Neural progenitor cell (in vitro differentiated cells): Measurements from ENCODE around the gene PPFIA4. TPM values are rescaled to one million over a fixed set of nuclear protein-coding genes. Genes with fewer than 3 reads are reported as not detected.

Experiments
- DNase-seq: peaks from one replicate; pipeline ENCODE4 v3.0.0-alpha.2; 2016; ENCODE audit warnings: low spot score
- H2AFZ ChIP-seq: fragments of 200-600 bp; sonication (generic); replicated peaks from 2 replicates; pipeline ENCODE4 v1.6.1; 2016; ENCODE audit warnings: antibody characterized with exemption
- H3F3A ChIP-seq: fragments of 200-600 bp; sonication (generic); 2 replicates; pipeline ENCODE4 v1.6.1; 2016; ENCODE audit warnings: antibody characterized with exemption, low read depth
- H3K27ac ChIP-seq: fragments of 200-600 bp; sonication (generic); 2 replicates; pipeline ENCODE4 v1.5.1; 2016; ENCODE audit warnings: mild to moderate bottlenecking
- H3K27me3 ChIP-seq: fragments of 200-600 bp; sonication (generic); 2 replicates; pipeline ENCODE4 v1.6.1; 2016; ENCODE audit warnings: mild to moderate bottlenecking, moderate library complexity
- H3K36me3 ChIP-seq: fragments of 200-600 bp; sonication (generic); 2 replicates; pipeline ENCODE4 v1.5.1; 2016
- H3K4me1 ChIP-seq: fragments of 200-600 bp; sonication (generic); 2 replicates; pipeline ENCODE4 v1.6.1; 2016; ENCODE audit warnings: mixed run types
- H3K4me2 ChIP-seq: fragments of 200-600 bp; sonication (generic); 2 replicates; pipeline ENCODE4 v1.6.1; 2016
- H3K4me3 ChIP-seq: fragments of 200-600 bp; sonication (generic); 2 replicates; pipeline ENCODE4 v1.5.1; 2016
- H3K79me2 ChIP-seq: fragments of 200-600 bp; sonication (generic); 2 replicates; pipeline ENCODE4 v1.6.1; 2016; ENCODE audit warnings: low read depth
- H3K9ac ChIP-seq: fragments of 200-600 bp; sonication (generic); 2 replicates; pipeline ENCODE4 v1.6.1; 2016
- H3K9me3 ChIP-seq: fragments of 200-600 bp; sonication (generic); 2 replicates; pipeline ENCODE4 v1.5.1; 2016; ENCODE audit warnings: low read depth
- H4K20me1 ChIP-seq: fragments of 200-600 bp; sonication (generic); 2 replicates; pipeline ENCODE4 v1.6.1; 2016; ENCODE audit warnings: low read depth
- H3K27ac Mint-ChIP-seq: 3 replicates; pipeline ENCODE4 v1.8.0; 2021; ENCODE audit warnings: mixed read lengths
- H3K27me3 Mint-ChIP-seq: 2 replicates; pipeline ENCODE4 v1.8.0; 2022; ENCODE audit warnings: low read depth, mild to moderate bottlenecking, inconsistent platforms, moderate library complexity, mixed read lengths; ENCODE audit not compliant: insufficient read depth
- H3K36me3 Mint-ChIP-seq: 3 replicates; pipeline ENCODE4 v1.8.0; 2021; ENCODE audit warnings: mixed read lengths
- H3K4me1 Mint-ChIP-seq: 3 replicates; pipeline ENCODE4 v1.8.0; 2021; ENCODE audit warnings: mixed read lengths
- H3K4me3 Mint-ChIP-seq: 3 replicates; pipeline ENCODE4 v1.8.0; 2021; ENCODE audit warnings: mild to moderate bottlenecking, moderate library complexity, mixed read lengths
- H3K9me3 Mint-ChIP-seq: 3 replicates; pipeline ENCODE4 v1.8.0; 2020; ENCODE audit warnings: mixed read lengths
- CTCF ChIP-seq: fragments of 200-600 bp; sonication (generic); IDR thresholded peaks from 2 replicates; pipeline ENCODE4 v1.5.1; 2017; ENCODE audit warnings: antibody characterized with exemption, mild to moderate bottlenecking
- EZH2 ChIP-seq: fragments of 200-600 bp; sonication (generic); IDR thresholded peaks from 2 replicates; pipeline ENCODE4 v1.6.1; 2017; ENCODE audit warnings: antibody characterized with exemption, mild to moderate bottlenecking, moderate library complexity
- EZH2phosphoT487 ChIP-seq: fragments of 200-600 bp; sonication (generic); IDR thresholded peaks from 2 replicates; pipeline ENCODE4 v1.6.1; 2017; ENCODE audit warnings: antibody characterized with exemption
- total RNA-seq: library from RNA; depleted of rRNA; stranded (reverse); fragments of >200 nt; gene quantifications from 2 replicates; pipeline ENCODE4 v1.2.3, GENCODE V29; 2015; ENCODE audit warnings: low replicate concordance

Gene PPFIA4
- total RNA-seq, 1 donor from 2014 or later, result 23.5 TPM

DNA sequence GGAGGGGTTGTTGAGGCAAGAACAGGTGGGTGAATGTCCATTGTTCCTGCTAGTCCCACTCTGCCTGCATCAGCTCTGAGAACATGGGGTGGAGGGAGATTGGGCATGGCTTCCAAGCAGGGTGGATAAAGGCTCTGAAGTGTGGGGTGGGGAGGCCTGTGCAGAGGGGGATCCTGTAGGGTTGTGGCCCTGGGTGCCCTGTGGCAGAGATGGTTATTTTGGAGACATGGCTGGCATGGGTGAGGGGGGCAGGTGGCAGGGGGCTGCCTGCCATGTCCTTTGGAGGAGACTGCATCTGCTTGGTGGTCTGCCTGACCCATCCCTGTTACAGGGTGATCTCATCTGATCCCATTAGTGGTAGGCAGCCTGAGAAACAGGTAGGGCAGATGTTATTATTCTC is 48.3 kb downstream of the PPFIA4 start:
- no peaks in the 10 kb centered on the region for H3K9me3 ChIP-seq
- no peaks in the 10 kb centered on the region for H3K79me2 ChIP-seq
- peaks cover 7% of the 10 kb centered on the region for H3K4me1 Mint-ChIP-seq
- TF ChIP-seq EZH2phosphoT487 (no peak), CTCF (no peak), EZH2 (no peak)
- no peak overlapping the region for H3K27ac Mint-ChIP-seq
- H3K36me3 ChIP-seq, result no peaks in the 10 kb centered on the region
- no peaks in the 10 kb centered on the region for H3K9me3 Mint-ChIP-seq
- H3K27me3 ChIP-seq, result peaks cover 55% of the 10 kb centered on the region
- no peak overlapping the region for H3K4me2 ChIP-seq
- no peak overlapping the region for H3K4me3 ChIP-seq
- no peak overlapping the region for H3K9ac ChIP-seq
- peaks cover 2% of the 10 kb centered on the region for H3K27me3 Mint-ChIP-seq
- peaks cover 7% of the 10 kb centered on the region for H3K36me3 Mint-ChIP-seq
- DNase-seq, result no peak
- H3F3A ChIP-seq, result no peaks in the 10 kb centered on the region
- H3K4me3 Mint-ChIP-seq, result no peak overlapping the region
- H3K27ac ChIP-seq, result no peak overlapping the region
- H3K4me1 ChIP-seq, result no peaks in the 10 kb centered on the region
- no peak overlapping the region for H2AFZ ChIP-seq
- peaks cover 4% of the 10 kb centered on the region for H4K20me1 ChIP-seq

DNA sequence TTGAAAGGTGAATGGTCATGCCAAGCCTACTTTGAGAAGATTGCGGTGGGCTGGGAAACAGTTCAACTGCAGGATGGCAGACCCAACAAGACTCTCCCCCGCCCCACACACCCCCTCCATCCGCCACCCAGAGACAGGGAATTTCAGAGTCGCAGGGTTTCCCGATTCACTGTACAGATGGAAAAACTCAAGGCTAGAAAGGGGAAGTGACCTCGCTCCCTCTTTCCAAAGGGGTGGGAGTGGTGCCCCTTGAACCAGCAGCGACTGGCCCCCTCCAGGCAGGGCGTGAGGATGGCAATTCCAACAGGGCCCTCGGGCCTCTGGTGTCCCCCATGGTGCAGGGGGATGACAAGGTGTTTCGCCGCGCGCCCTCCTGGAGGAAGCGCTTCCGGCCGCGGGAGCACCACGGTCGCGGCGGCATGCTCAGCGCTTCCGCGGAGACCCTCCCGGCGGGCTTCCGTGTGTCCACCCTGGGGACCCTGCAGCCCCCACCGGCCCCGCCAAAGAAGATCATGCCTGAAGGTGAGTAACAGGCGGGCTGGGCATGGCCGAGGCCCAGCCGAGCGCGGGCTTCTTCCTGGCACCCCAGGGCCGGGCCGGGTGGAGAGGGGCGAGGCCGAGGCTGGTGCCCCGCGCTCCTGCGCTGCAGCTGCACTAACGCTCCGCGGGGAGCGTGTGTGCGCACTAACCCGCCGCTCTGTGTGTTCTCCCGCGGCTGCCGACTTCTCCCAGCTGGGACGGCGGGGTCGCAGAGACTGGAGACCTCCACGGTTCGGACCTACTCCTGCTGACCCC is 49.1 kb downstream of the PPFIA4 start:
- H3K4me3 Mint-ChIP-seq, result no peak overlapping the region
- no peak overlapping the region for H2AFZ ChIP-seq
- H3K4me1 Mint-ChIP-seq, result peaks cover 5% of the 10 kb centered on the region
- no peak for TF ChIP-seq CTCF
- no peak for TF ChIP-seq EZH2
- TF ChIP-seq EZH2phosphoT487, result peak; percentile 31
- no peaks in the 10 kb centered on the region for H3K9me3 Mint-ChIP-seq
- H3K27ac ChIP-seq, result no peak overlapping the region
- no peaks in the 10 kb centered on the region for H3K36me3 ChIP-seq
- H3K9me3 ChIP-seq, result no peaks in the 10 kb centered on the region
- H3K4me3 ChIP-seq, result peak overlapping the region; percentile 39
- H3K4me2 ChIP-seq, result peak overlapping the region; percentile 76
- peaks cover 4% of the 10 kb centered on the region for H4K20me1 ChIP-seq
- peaks cover 2% of the 10 kb centered on the region for H3K27me3 Mint-ChIP-seq
- no peak overlapping the region for H3K27ac Mint-ChIP-seq
- H3K79me2 ChIP-seq, result no peaks in the 10 kb centered on the region
- peak; percentile 57 for DNase-seq
- H3K9ac ChIP-seq, result no peak overlapping the region
- peaks cover 55% of the 10 kb centered on the region for H3K27me3 ChIP-seq
- no peaks in the 10 kb centered on the region for H3K4me1 ChIP-seq
- H3K36me3 Mint-ChIP-seq, result peaks cover 7% of the 10 kb centered on the region
- no peaks in the 10 kb centered on the region for H3F3A ChIP-seq

- peaks cover 5% of the 10 kb centered on the region for H3K4me1 Mint-ChIP-seq
- no peak overlapping the region for H3K27ac ChIP-seq
- no peaks in the 10 kb centered on the region for H3F3A ChIP-seq
- peaks cover 4% of the 10 kb centered on the region for H4K20me1 ChIP-seq
- H3K27me3 Mint-ChIP-seq, result no peaks in the 10 kb centered on the region
- peak overlapping the region; percentile 76 for H3K4me2 ChIP-seq
- DNase-seq, result no peak
- H3K4me1 ChIP-seq, result no peaks in the 10 kb centered on the region
- H3K27me3 ChIP-seq, result peaks cover 55% of the 10 kb centered on the region
- no peaks in the 10 kb centered on the region for H3K9me3 Mint-ChIP-seq
- peak overlapping the region; percentile 39 for H3K4me3 ChIP-seq
- no peak for TF ChIP-seq EZH2phosphoT487
- TF ChIP-seq CTCF, result no peak
- no peak for TF ChIP-seq EZH2
- no peaks in the 10 kb centered on the region for H3K9me3 ChIP-seq
- H3K4me3 Mint-ChIP-seq, result no peak overlapping the region
- no peak overlapping the region for H3K9ac ChIP-seq
- H3K36me3 Mint-ChIP-seq, result peaks cover 7% of the 10 kb centered on the region
- H3K79me2 ChIP-seq, result no peaks in the 10 kb centered on the region
- H3K36me3 ChIP-seq, result no peaks in the 10 kb centered on the region
- H2AFZ ChIP-seq, result no peak overlapping the region
- no peak overlapping the region for H3K27ac Mint-ChIP-seq
Measured at GRCh38 chr1:203076031-203076511, 49.8 kb downstream of the PPFIA4 start.
